GM23338 (cell line): ENCODE results near the gene KLHL17. TPM values are rescaled to one million over a fixed set of nuclear protein-coding genes. Genes with fewer than 3 reads are reported as not detected.
A peak's percentile ranks its signal among the peaks of the same experiment; 100 is the strongest.

ENCODE experiments used
- ATAC-seq: fragments of 200-7000 bp; cut with Tn5 transposase; 3 replicates; pipeline ENCODE4 v1.9.1; 2020
- DNase-seq: peaks from one replicate; pipeline ENCODE4 v3.0.0-alpha.2; 2015; ENCODE audit warnings: low spot score
- H2AFZ ChIP-seq: fragments of 200-600 bp; sonication (generic); 2 replicates; pipeline ENCODE4 v1.8.0; 2016; ENCODE audit warnings: antibody characterized with exemption, mild to moderate bottlenecking, moderate library complexity
- H3F3A ChIP-seq: fragments of 200-600 bp; sonication (generic); replicated peaks from 2 replicates; pipeline ENCODE4 v1.8.0; 2017; ENCODE audit warnings: antibody characterized with exemption, mixed run types, low read depth
- H3K27ac ChIP-seq: fragments of 200-600 bp; sonication (generic); 2 replicates; pipeline ENCODE4 v1.6.1; 2016; ENCODE audit warnings: low read depth
- H3K27me3 ChIP-seq: fragments of 200-600 bp; sonication (generic); 2 replicates; pipeline ENCODE4 v1.8.0; 2016; ENCODE audit warnings: mild to moderate bottlenecking, mixed run types, moderate library complexity; ENCODE audit not compliant: insufficient read depth
- H3K36me3 ChIP-seq: fragments of 200-600 bp; sonication (generic); 2 replicates; pipeline ENCODE4 v1.8.0; 2016; ENCODE audit warnings: mild to moderate bottlenecking; ENCODE audit not compliant: insufficient read depth
- H3K4me1 ChIP-seq: fragments of 200-600 bp; sonication (generic); 2 replicates; pipeline ENCODE4 v1.8.0; 2016; ENCODE audit warnings: mild to moderate bottlenecking, moderate library complexity; ENCODE audit not compliant: insufficient read depth
- H3K4me2 ChIP-seq: fragments of 200-600 bp; sonication (generic); 2 replicates; pipeline ENCODE4 v1.7.1; 2017; ENCODE audit warnings: mixed run types
- H3K4me3 ChIP-seq: fragments of 200-600 bp; sonication (generic); 2 replicates; pipeline ENCODE4 v1.6.1; 2016; ENCODE audit warnings: mixed run types
- H3K79me2 ChIP-seq: fragments of 200-600 bp; sonication (generic); replicated peaks from 2 replicates; pipeline ENCODE4 v1.8.0; 2017; ENCODE audit warnings: mild to moderate bottlenecking; ENCODE audit not compliant: insufficient read depth
- H3K9me2 ChIP-seq: fragments of 200-600 bp; sonication (generic); 2 replicates; pipeline ENCODE4 v1.8.0; 2017; ENCODE audit not compliant: insufficient read depth
- H4K20me1 ChIP-seq: fragments of 200-600 bp; sonication (generic); replicated peaks from 2 replicates; pipeline ENCODE4 v1.8.0; 2017; ENCODE audit warnings: mild to moderate bottlenecking; ENCODE audit not compliant: insufficient read depth
- H3K27ac Mint-ChIP-seq: 2 replicates; pipeline ENCODE4 v1.8.0; 2020; ENCODE audit warnings: inconsistent platforms, mild to moderate bottlenecking, moderate library complexity, mixed read lengths
- H3K27me3 Mint-ChIP-seq: 3 replicates; pipeline ENCODE4 v1.8.0; 2022; ENCODE audit warnings: low read depth, mild to moderate bottlenecking, moderate library complexity, mixed read lengths, inconsistent platforms; ENCODE audit not compliant: insufficient read depth, poor library complexity
- H3K36me3 Mint-ChIP-seq: 3 replicates; pipeline ENCODE4 v1.8.0; 2021; ENCODE audit warnings: low read depth, mild to moderate bottlenecking, inconsistent platforms, moderate library complexity, mixed read lengths
- H3K4me1 Mint-ChIP-seq: 3 replicates; pipeline ENCODE4 v1.8.0; 2020; ENCODE audit warnings: mild to moderate bottlenecking, inconsistent platforms, mixed read lengths
- H3K4me3 Mint-ChIP-seq: 3 replicates; pipeline ENCODE4 v1.8.0; 2021; ENCODE audit warnings: moderate library complexity, mild to moderate bottlenecking, inconsistent platforms, mixed read lengths
- H3K9me3 Mint-ChIP-seq: 3 replicates; pipeline ENCODE4 v1.8.0; 2020; ENCODE audit warnings: moderate library complexity, mild to moderate bottlenecking, inconsistent platforms, mixed read lengths
- ETS1 ChIP-seq: IDR thresholded peaks from 2 replicates; pipeline ENCODE4 v1.6.1; 2016; ENCODE audit warnings: antibody characterized with exemption
- EZH2phosphoT487 ChIP-seq: fragments of 200-600 bp; sonication (generic); IDR thresholded peaks from one replicate; pipeline ENCODE4 v1.8.1; 2018; ENCODE audit warnings: antibody characterized with exemption; ENCODE audit not compliant: unreplicated experiment
- JUNB ChIP-seq: IDR thresholded peaks from one replicate; pipeline ENCODE4 v1.6.1; 2016; ENCODE audit warnings: antibody characterized with exemption; ENCODE audit not compliant: unreplicated experiment
- POLR2AphosphoS5 ChIP-seq: IDR thresholded peaks from 2 replicates; pipeline ENCODE4 v1.6.1; 2016; ENCODE audit warnings: antibody characterized with exemption, low read depth
- STAT1 ChIP-seq: IDR thresholded peaks from one replicate; pipeline ENCODE4 v1.6.1; 2016; ENCODE audit warnings: antibody characterized with exemption; ENCODE audit not compliant: unreplicated experiment
- ZNF114 ChIP-seq: fragments of 250-450 bp; sonication (Bioruptor Pico); IDR thresholded peaks from 2 replicates; pipeline ENCODE4 v1.5.0; 2020; ENCODE audit warnings: mild to moderate bottlenecking, moderate library complexity
- ZNF331 ChIP-seq: fragments of 250-450 bp; sonication (Bioruptor Pico); IDR thresholded peaks from 2 replicates; pipeline ENCODE4 v1.5.0; 2020; ENCODE audit warnings: low read depth, mild to moderate bottlenecking, moderate library complexity
- long read RNA-seq: library from polyadenylated mRNA; unstranded; transcript quantifications from one replicate; pipeline ENCODE4 v2.0.0, GENCODE V29; 2020; ENCODE audit not compliant: unreplicated experiment
- polyA plus RNA-seq: library from polyadenylated mRNA; unstranded; fragments of >200 nt; fragmentation: Nextera tagmentation; extraction: Ambion mirVana; gene quantifications from 2 replicates; pipeline ENCODE4 v1.2.1, GENCODE V29; 2016
- total RNA-seq: library from RNA; depleted of rRNA; stranded (reverse); fragments of >200 nt; shearing (Covaris generic); gene quantifications from 2 replicates; pipeline ENCODE4 v1.2.3, GENCODE V29; 2014; rRNA removed
- TF ChIP-seq, protein P1 (sequence below): IDR thresholded peaks from one replicate; pipeline ENCODE4 v1.6.1; 2018; ENCODE audit warnings: antibody characterized with exemption; ENCODE audit not compliant: unreplicated experiment

KLHL17 gene
- 27.8 and 37.1 TPM in 2 replicates for total RNA-seq
- 16.5 and 17.8 TPM in 2 replicates for polyA plus RNA-seq
- long read RNA-seq, partial matches to known transcripts: 2 of 3 reads
- long read RNA-seq, other reads (novel, unspliced or antisense): 1 of 3 reads

GRCh38 chr1:960363-961131 is at the start of gene KLHL17:
KLHL17 (plus strand) TSS chr1:960584; CDS start chr1:960694, 110 bp downstream.
- peaks cover 30% of the 10 kb centered on the region for H3K27me3 Mint-ChIP-seq
- peaks cover 4% of the 10 kb centered on the region; the same call in 1 of the 2 replicates for H4K20me1 ChIP-seq
- DNase-seq: peak; percentile 89
- no peaks in the 10 kb centered on the region for H3F3A ChIP-seq
- peak within 1 kb of the TSS; percentile 97 for H3K4me3 ChIP-seq
- no peaks in the 10 kb centered on the region; the same call in 1 of the 2 replicates for H3K4me1 ChIP-seq
- H3K27ac Mint-ChIP-seq: no peak within 1 kb of the TSS
- H2AFZ ChIP-seq: no peak within 1 kb of the TSS; the same call in 1 of the 2 replicates
- peak within 1 kb of the TSS; percentile 75 for H3K4me2 ChIP-seq
- H3K9me3 Mint-ChIP-seq: no peaks in the 10 kb centered on the region
- H3K79me2 ChIP-seq: peaks cover 18% of the 10 kb centered on the region
- H3K4me1 Mint-ChIP-seq: peaks cover 8% of the 10 kb centered on the region
- no peak within 1 kb of the TSS for H3K27ac ChIP-seq
- peaks cover 22% of the 10 kb centered on the region for H3K36me3 Mint-ChIP-seq
- peak within 1 kb of the TSS; percentile 93 for H3K4me3 Mint-ChIP-seq
- no peaks in the 10 kb centered on the region; the same call in 1 of the 2 replicates for H3K36me3 ChIP-seq
- no peaks in the 10 kb centered on the region for H3K9me2 ChIP-seq
- peaks cover 11% of the 10 kb centered on the region for H3K27me3 ChIP-seq
- ATAC-seq: peak; percentile 73
- TF ChIP-seq ETS1 (no peak), POLR2AphosphoS5 (peak; percentile 38; the same call in 1 of the 2 replicates), STAT1 (no peak), ZNF331 (CRISPR knock-in tag) (no peak), EZH2phosphoT487 (no peak)

DNA sequence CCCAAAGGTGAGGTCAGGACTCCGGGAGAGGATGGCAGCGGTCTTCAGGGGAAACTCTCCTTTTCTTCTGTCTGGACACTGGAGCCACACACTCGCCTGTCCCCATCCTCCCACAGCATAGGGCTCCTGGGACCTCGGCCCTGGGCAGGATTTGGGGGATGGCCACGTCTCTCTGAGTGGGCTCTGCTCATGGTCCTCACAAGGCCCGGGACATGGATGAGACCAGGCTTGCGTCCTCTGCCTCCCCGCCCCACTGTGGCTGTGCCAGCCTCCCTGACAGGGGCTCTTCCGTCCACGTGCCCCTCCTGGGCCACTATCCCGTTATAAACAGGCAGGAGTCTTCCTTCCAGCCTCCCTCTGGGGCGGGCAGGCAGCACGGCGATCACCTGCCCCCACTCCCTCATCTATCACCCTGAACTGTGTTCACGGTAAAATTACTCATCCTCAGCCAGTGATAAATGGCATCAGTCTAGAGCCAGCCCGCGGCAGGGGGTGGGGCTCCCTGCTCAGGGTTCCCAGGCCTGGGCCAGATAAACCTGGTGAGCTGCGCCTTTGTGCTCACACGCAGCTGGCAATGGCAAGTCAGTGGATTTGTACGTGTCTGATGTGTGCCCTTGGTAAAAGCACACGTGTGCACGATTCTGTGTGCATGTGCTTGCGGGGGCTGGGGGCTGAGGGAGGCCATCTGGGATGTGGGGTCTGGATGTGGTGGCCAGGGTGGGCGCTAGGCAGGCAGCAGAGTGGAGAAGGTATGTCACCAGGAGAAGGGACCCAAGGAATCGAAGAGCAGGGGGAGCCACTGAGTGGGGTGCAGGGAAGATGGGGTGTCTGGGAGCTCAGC is 49.3 kb upstream of the KLHL17 start:
- DNase-seq (no peak), ATAC-seq (no peak)
- Mint-ChIP-seq H3K27me3 (peaks cover 49% of the 10 kb centered on the region), H3K4me1 (peaks cover 8% of the 10 kb centered on the region; the same call in 2 of the 3 replicates), H3K9me3 (peaks cover 4% of the 10 kb centered on the region; the same call in 2 of the 3 replicates), H3K27ac (no peak overlapping the region), H3K36me3 (peaks cover 2% of the 10 kb centered on the region; the same call in 1 of the 3 replicates), H3K4me3 (no peak overlapping the region)
- no peaks in the 10 kb centered on the region for H3K79me2 ChIP-seq
- H4K20me1 ChIP-seq: no peaks in the 10 kb centered on the region; the same call in 1 of the 2 replicates
- no peak overlapping the region for H2AFZ ChIP-seq
- H3K9me2 ChIP-seq: no peaks in the 10 kb centered on the region
- no peak overlapping the region for H3K4me2 ChIP-seq
- no peaks in the 10 kb centered on the region for H3K36me3 ChIP-seq
- peaks cover 70% of the 10 kb centered on the region for H3K27me3 ChIP-seq
- no peak overlapping the region for H3K27ac ChIP-seq
- no peaks in the 10 kb centered on the region for H3F3A ChIP-seq
- H3K4me3 ChIP-seq: no peak overlapping the region
- H3K4me1 ChIP-seq: no peaks in the 10 kb centered on the region
- no peak for TF ChIP-seq ZNF331 (CRISPR knock-in tag)
- no peak for TF ChIP-seq JUNB
- TF ChIP-seq ZNF114 (CRISPR knock-in tag): no peak
- TF ChIP-seq, protein P1, sequence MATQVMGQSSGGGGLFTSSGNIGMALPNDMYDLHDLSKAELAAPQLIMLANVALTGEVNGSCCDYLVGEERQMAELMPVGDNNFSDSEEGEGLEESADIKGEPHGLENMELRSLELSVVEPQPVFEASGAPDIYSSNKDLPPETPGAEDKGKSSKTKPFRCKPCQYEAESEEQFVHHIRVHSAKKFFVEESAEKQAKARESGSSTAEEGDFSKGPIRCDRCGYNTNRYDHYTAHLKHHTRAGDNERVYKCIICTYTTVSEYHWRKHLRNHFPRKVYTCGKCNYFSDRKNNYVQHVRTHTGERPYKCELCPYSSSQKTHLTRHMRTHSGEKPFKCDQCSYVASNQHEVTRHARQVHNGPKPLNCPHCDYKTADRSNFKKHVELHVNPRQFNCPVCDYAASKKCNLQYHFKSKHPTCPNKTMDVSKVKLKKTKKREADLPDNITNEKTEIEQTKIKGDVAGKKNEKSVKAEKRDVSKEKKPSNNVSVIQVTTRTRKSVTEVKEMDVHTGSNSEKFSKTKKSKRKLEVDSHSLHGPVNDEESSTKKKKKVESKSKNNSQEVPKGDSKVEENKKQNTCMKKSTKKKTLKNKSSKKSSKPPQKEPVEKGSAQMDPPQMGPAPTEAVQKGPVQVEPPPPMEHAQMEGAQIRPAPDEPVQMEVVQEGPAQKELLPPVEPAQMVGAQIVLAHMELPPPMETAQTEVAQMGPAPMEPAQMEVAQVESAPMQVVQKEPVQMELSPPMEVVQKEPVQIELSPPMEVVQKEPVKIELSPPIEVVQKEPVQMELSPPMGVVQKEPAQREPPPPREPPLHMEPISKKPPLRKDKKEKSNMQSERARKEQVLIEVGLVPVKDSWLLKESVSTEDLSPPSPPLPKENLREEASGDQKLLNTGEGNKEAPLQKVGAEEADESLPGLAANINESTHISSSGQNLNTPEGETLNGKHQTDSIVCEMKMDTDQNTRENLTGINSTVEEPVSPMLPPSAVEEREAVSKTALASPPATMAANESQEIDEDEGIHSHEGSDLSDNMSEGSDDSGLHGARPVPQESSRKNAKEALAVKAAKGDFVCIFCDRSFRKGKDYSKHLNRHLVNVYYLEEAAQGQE: no peak
